Right lobe of liver (tissue), 6 donors: ENCODE measurements around the gene CST8. TPM values are rescaled to one million over a fixed set of nuclear protein-coding genes. Genes with fewer than 3 reads are reported as not detected.

Experiments used
- ATAC-seq, 4 donors: fragments of 200-7000 bp; cut with Tn5 transposase; one replicate each; pipeline ENCODE4 v1.9.1; 2020; ENCODE audit warnings: mild to moderate bottlenecking in 4 of 4, moderate library complexity in 4 of 4
- DNase-seq, 3 donors: peaks; one replicate each; pipeline ENCODE4 v3.0.0-alpha.2; 2020
- H3K27ac ChIP-seq, 3 donors: fragments of 200-600 bp; one replicate each; pipeline ENCODE4 v1.8.0; 2022
- H3K27me3 ChIP-seq, 2 donors: fragments of 200-600 bp; one replicate each; pipeline ENCODE4 v1.8.0; 2022
- H3K36me3 ChIP-seq, 4 donors: fragments of 200-600 bp; sonication (generic) in 1 of 4; one replicate each; pipeline versions ENCODE4 v1.5.1 to v1.8.0; 2017 to 2022; ENCODE audit warnings: control low read depth in 1 of 4
- H3K4me1 ChIP-seq, 4 donors: fragments of 200-600 bp; sonication (generic) in 1 of 4; one replicate each; pipeline versions ENCODE4 v1.5.1 to v1.8.0; 2017 to 2022; ENCODE audit warnings: control low read depth in 1 of 4
- H3K4me3 ChIP-seq, 3 donors: fragments of 200-600 bp; one replicate each; pipeline ENCODE4 v1.8.0; 2022
- H3K9me3 ChIP-seq, 4 donors: fragments of 200-600 bp; sonication (generic) in 1 of 4; one replicate each; pipeline versions ENCODE4 v1.5.1 to v1.8.0; 2017 to 2022; ENCODE audit warnings: control low read depth in 1 of 4
- CTCF ChIP-seq, 4 donors: fragments of 200-600 bp in 3 of 4; fragments of 450-650 bp in 1 of 4; IDR thresholded peaks; one replicate each; pipeline versions ENCODE4 v1.5.1 to v1.8.0; 2016 to 2022; ENCODE audit warnings: antibody characterized with exemption in 4 of 4, mild to moderate bottlenecking in 2 of 4
- POLR2A ChIP-seq: fragments of 450-650 bp; IDR thresholded peaks from one replicate; pipeline ENCODE4 v1.6.1; 2017; ENCODE audit warnings: antibody characterized with exemption, mild to moderate bottlenecking
- WGBS: methylation state at CpG from one replicate; pipeline ENCODE4 v1.1.6; 2018; ENCODE audit warnings: low coverage, low lambda C conversion rate; ENCODE audit not compliant: insufficient coverage; ENCODE audit errors: missing lambda C conversion rate; 5-methylcytosine and 5-hydroxymethylcytosine counted together
- intact Hi-C, 2 donors: fragments of 100-400 bp; cut with DNase I; formaldehyde crosslinking; loops; one replicate each; pipeline versions ENCODE4 v1.11.2 to v1.14.1; 2022
- total RNA-seq, 6 experiments: library from RNA; depleted of rRNA in 2 of 6; stranded (reverse); fragments of >200 nt in 2 of 6; fragmentation: NEBNext Ultra II Directional in 3 of 6; extraction: Animal tissue kit (Norgen Biotek cat#: 25700) in 3 of 6; gene quantifications; one replicate each; pipeline versions ENCODE4 v1.1.0 to v1.2.4, GENCODE V29; 2016 to 2023
- donor health status: DM: no; HTN: yes; CAD: no.
- donor health status: DM: no; HTN: no; CAD: no.
- donor health status: DM: no; HTN: no; CAD: no.
- donor health status: DM: no; HTN: yes; CAD: no.
- donor health status: DM: no; HTN: yes; CAD: no.

Gene CST8
- total RNA-seq, 6 experiments from 2014 or later = not detected

GRCh38 chr20:23532533-23532932 lies 41.6 kb downstream of the CST8 start:
- no peaks in the 10 kb centered on the region for H3K4me1 ChIP-seq
- H3K4me3 ChIP-seq = no peak overlapping the region
- no peaks in the 10 kb centered on the region for H3K9me3 ChIP-seq
- no peak for TF ChIP-seq POLR2A
- TF ChIP-seq CTCF (IDR thresholded peaks at IDR 0.05) = no peak
- DNase-seq = no peak
- no peak overlapping the region for H3K27ac ChIP-seq
- no peaks in the 10 kb centered on the region for H3K36me3 ChIP-seq
- intact Hi-C loops = no loop called here
- no peaks in the 10 kb centered on the region for H3K27me3 ChIP-seq
- WGBS = 29% methylated on average over 1 of the region's 1 CpG
- no peak for ATAC-seq

- H3K4me1 ChIP-seq = no peaks in the 10 kb centered on the region
- ATAC-seq (no peak), DNase-seq (no peak)
- H3K9me3 ChIP-seq = no peaks in the 10 kb centered on the region
- intact Hi-C loops = no loop called here
- no peak overlapping the region for H3K27ac ChIP-seq
- TF ChIP-seq CTCF (IDR thresholded peaks at IDR 0.05) = no peak
- no peak for TF ChIP-seq POLR2A
- no peaks in the 10 kb centered on the region for H3K27me3 ChIP-seq
- H3K36me3 ChIP-seq = no peaks in the 10 kb centered on the region
- no peak overlapping the region for H3K4me3 ChIP-seq
Measured at GRCh38 chr20:23533161-23533560, 42.2 kb downstream of the CST8 start.

- Histone ChIP-seq H3K4me1 (no peaks in the 10 kb centered on the region), H3K36me3 (no peaks in the 10 kb centered on the region), H3K9me3 (no peaks in the 10 kb centered on the region), H3K4me3 (no peak overlapping the region), H3K27me3 (no peaks in the 10 kb centered on the region), H3K27ac (no peak overlapping the region)
- ATAC-seq (peak in 1 of 4 donors; percentile 27), DNase-seq (no peak)
- TF ChIP-seq CTCF (IDR thresholded peaks at IDR 0.05) (no peak), POLR2A (no peak)
- intact Hi-C loops = no loop called here
- 62% methylated on average over 9 of the region's 20 CpGs for whole genome bisulfite sequencing
Measured at GRCh38 chr20:23534801-23535593, 44.1 kb downstream of the CST8 start.

- no peak for ATAC-seq
- intact Hi-C loops = no loop called here
- Histone ChIP-seq H3K9me3 (no peaks in the 10 kb centered on the region), H3K36me3 (no peaks in the 10 kb centered on the region), H3K27ac (no peak overlapping the region), H3K4me1 (no peaks in the 10 kb centered on the region), H3K27me3 (no peaks in the 10 kb centered on the region), H3K4me3 (no peak overlapping the region)
- no peak for DNase-seq
- TF ChIP-seq CTCF (IDR thresholded peaks at IDR 0.05) = no peak
- TF ChIP-seq POLR2A = no peak
- 9% methylated on average over 1 of the region's 2 CpGs for WGBS
Measured at GRCh38 chr20:23536328-23536974, 45.5 kb downstream of the CST8 start.
